Right cardiac atrium (tissue), 5 donors: Measurements from ENCODE around the gene FKBP14. TPM values are rescaled to one million over a fixed set of nuclear protein-coding genes. Genes with fewer than 3 reads are reported as not detected.

ENCODE experiments used
- ATAC-seq, 2 donors: fragments of 200-7000 bp; cut with Tn5 transposase; one replicate each; pipeline versions ENCODE4 v1.8.0 to v1.9.1; 2020; ENCODE audit warnings: moderate library complexity in 2 of 2, mild to moderate bottlenecking in 1 of 2
- DNase-seq, 3 donors: peaks; one replicate each; pipeline ENCODE4 v3.0.0-alpha.2; 2020
- H3K27ac ChIP-seq: one replicate; pipeline ENCODE4 v1.5.1; 2013; ENCODE audit warnings: mild to moderate bottlenecking, low read length, control low read depth, moderate library complexity
- H3K27me3 ChIP-seq: one replicate; pipeline ENCODE4 v1.6.1; 2013; ENCODE audit not compliant: control insufficient read depth, insufficient read depth
- H3K4me1 ChIP-seq: one replicate; pipeline ENCODE4 v1.6.1; 2013; ENCODE audit warnings: low read length; ENCODE audit not compliant: control insufficient read depth, insufficient read depth
- H3K4me3 ChIP-seq: one replicate; pipeline ENCODE4 v1.5.1; 2013; ENCODE audit warnings: low read length, control low read depth
- H3K9me3 ChIP-seq: one replicate; pipeline ENCODE4 v1.6.1; 2013; ENCODE audit warnings: low read length; ENCODE audit not compliant: control insufficient read depth
- WGBS: extraction: QIAGEN DNeasy Blood & Tissue Kit; methylation state at CpG from one replicate; pipeline ENCODE4 v1.1.7; 2013; 5-methylcytosine and 5-hydroxymethylcytosine counted together
- intact Hi-C, 4 donors: fragments of 100-400 bp; cut with DNase I; formaldehyde crosslinking; loops; one replicate each; pipeline versions ENCODE4 v1.11.0 to v1.14.0; 2022 to 2023
- polyA plus RNA-seq: library from polyadenylated mRNA; stranded (reverse); fragments of 200-250 nt; gene quantifications from one replicate; pipeline ENCODE4 v1.2.3, GENCODE V29; 2013
- total RNA-seq, 4 donors: library from RNA; stranded (reverse); fragmentation: NEBNext Ultra II Directional; extraction: Animal tissue kit (Norgen Biotek cat#: 25700); gene quantifications; one replicate each; pipeline ENCODE4 v1.2.1, GENCODE V29; 2021
- donor health status: healthy with polysubstance abuse.
- donor health status: DM: no; HTN: yes; CAD: no.
- donor health status: DM: no; HTN: no; CAD: no.
- donor health status: DM: no; HTN: yes; CAD: no; lungs with severe emphysema.
- donor health status: DM: yes; HTN: yes; CAD: no.

The FKBP14 gene
- total and polyA plus RNA-seq, 5 donors = 3.8 to 23.6 (median 13.7) TPM

- H3K4me1 ChIP-seq = no peaks in the 10 kb centered on the region
- H3K27ac ChIP-seq = no peak overlapping the region
- ATAC-seq (no peak), DNase-seq (no peak)
- intact Hi-C loops = no loop called here
- no peaks in the 10 kb centered on the region for H3K9me3 ChIP-seq
- H3K27me3 ChIP-seq = no peaks in the 10 kb centered on the region
- H3K4me3 ChIP-seq = no peak overlapping the region
Measured at GRCh38 chr7:30018451-30018850, 8.1 kb downstream of the FKBP14 start.

- DNase-seq = no peak
- H3K4me3 ChIP-seq = no peak overlapping the region
- WGBS = 75% methylated on average over 3 of the region's 3 CpGs
- H3K27me3 ChIP-seq = no peaks in the 10 kb centered on the region
- no peak overlapping the region for H3K27ac ChIP-seq
- intact Hi-C loops = no loop called here
- no peak for ATAC-seq
- no peaks in the 10 kb centered on the region for H3K4me1 ChIP-seq
- no peaks in the 10 kb centered on the region for H3K9me3 ChIP-seq
Measured at GRCh38 chr7:30012757-30013156, 13.7 kb downstream of the FKBP14 start.

- WGBS = 87% methylated on average over 6 of the region's 6 CpGs
- H3K27ac ChIP-seq = no peak overlapping the region
Measured at GRCh38 chr7:30010021-30010420, 16.5 kb downstream of the FKBP14 start.

GRCh38 chr7:30005464-30005863, 21.0 kb downstream of the FKBP14 start:
- Histone ChIP-seq H3K4me3 (no peak overlapping the region), H3K27ac (no peak overlapping the region), H3K9me3 (no peaks in the 10 kb centered on the region), H3K27me3 (no peaks in the 10 kb centered on the region), H3K4me1 (no peaks in the 10 kb centered on the region)
- no peak for DNase-seq
- 52% methylated on average over 3 of the region's 3 CpGs for WGBS
- intact Hi-C loops = no loop called here
- ATAC-seq = no peak

More at GRCh38 chr7:30010021-30010420, 16.5 kb downstream of the FKBP14 start:
- Histone ChIP-seq H3K9me3 (no peaks in the 10 kb centered on the region), H3K4me3 (no peak overlapping the region), H3K4me1 (no peaks in the 10 kb centered on the region), H3K27me3 (no peaks in the 10 kb centered on the region)
- intact Hi-C loops = no loop called here
- no peak for ATAC-seq
- DNase-seq = no peak

GRCh38 chr7:30003098-30003497, 23.4 kb downstream of the FKBP14 start:
- DNase-seq (no peak), ATAC-seq (no peak)
- Histone ChIP-seq H3K9me3 (no peaks in the 10 kb centered on the region), H3K27ac (no peak overlapping the region), H3K4me3 (no peak overlapping the region), H3K27me3 (no peaks in the 10 kb centered on the region), H3K4me1 (no peaks in the 10 kb centered on the region)
- intact Hi-C loops = no loop called here
- 68% methylated on average over 6 of the region's 6 CpGs for WGBS

- no peaks in the 10 kb centered on the region for H3K27me3 ChIP-seq
- H3K27ac ChIP-seq = no peak overlapping the region
- ATAC-seq = no peak
- H3K9me3 ChIP-seq = no peaks in the 10 kb centered on the region
- DNase-seq = no peak
- no peaks in the 10 kb centered on the region for H3K4me1 ChIP-seq
- WGBS = 89% methylated on average over 2 of the region's 2 CpGs
- intact Hi-C loops = no loop called here
- no peak overlapping the region for H3K4me3 ChIP-seq
Measured at GRCh38 chr7:30001998-30002397, 24.5 kb downstream of the FKBP14 start.

- ATAC-seq (no peak), DNase-seq (no peak)
- intact Hi-C loops = no loop called here
- H3K4me3 ChIP-seq = no peak overlapping the region
- H3K9me3 ChIP-seq = no peaks in the 10 kb centered on the region
- no peaks in the 10 kb centered on the region for H3K4me1 ChIP-seq
- no peak overlapping the region for H3K27ac ChIP-seq
- H3K27me3 ChIP-seq = no peaks in the 10 kb centered on the region
Measured at GRCh38 chr7:29998489-29998888, 28.0 kb downstream of the FKBP14 start.

GRCh38 chr7:29996321-29996720, 30.2 kb downstream of the FKBP14 start:
- no peak overlapping the region for H3K27ac ChIP-seq
- no peak for DNase-seq
- ATAC-seq = no peak
- no peaks in the 10 kb centered on the region for H3K27me3 ChIP-seq
- no peaks in the 10 kb centered on the region for H3K4me1 ChIP-seq
- no peaks in the 10 kb centered on the region for H3K9me3 ChIP-seq
- H3K4me3 ChIP-seq = no peak overlapping the region
- intact Hi-C loops = no loop called here

GRCh38 chr7:29995652-29996051, 30.9 kb downstream of the FKBP14 start:
- Histone ChIP-seq H3K9me3 (no peaks in the 10 kb centered on the region), H3K4me1 (no peaks in the 10 kb centered on the region), H3K4me3 (no peak overlapping the region), H3K27me3 (no peaks in the 10 kb centered on the region), H3K27ac (no peak overlapping the region)
- ATAC-seq (no peak), DNase-seq (no peak)
- intact Hi-C loops = no loop called here

GRCh38 chr7:29993140-29993539, 33.4 kb downstream of the FKBP14 start:
- DNase-seq = no peak
- 93% methylated on average over 4 of the region's 4 CpGs for WGBS
- H3K27me3 ChIP-seq = no peaks in the 10 kb centered on the region
- H3K4me1 ChIP-seq = peaks cover 2% of the 10 kb centered on the region
- H3K4me3 ChIP-seq = no peak overlapping the region
- intact Hi-C loops = no loop called here
- H3K27ac ChIP-seq = no peak overlapping the region
- ATAC-seq = no peak
- no peaks in the 10 kb centered on the region for H3K9me3 ChIP-seq

GRCh38 chr7:29991937-29992336, 34.6 kb downstream of the FKBP14 start:
- ATAC-seq (no peak), DNase-seq (no peak)
- Histone ChIP-seq H3K9me3 (no peaks in the 10 kb centered on the region), H3K4me1 (peaks cover 2% of the 10 kb centered on the region), H3K4me3 (no peak overlapping the region), H3K27me3 (no peaks in the 10 kb centered on the region), H3K27ac (no peak overlapping the region)
- WGBS = 95% methylated on average over 5 of the region's 5 CpGs
- intact Hi-C loops = no loop called here

- no peak for ATAC-seq
- Histone ChIP-seq H3K27me3 (no peaks in the 10 kb centered on the region), H3K9me3 (no peaks in the 10 kb centered on the region), H3K27ac (no peak overlapping the region), H3K4me3 (no peak overlapping the region), H3K4me1 (peaks cover 2% of the 10 kb centered on the region)
- intact Hi-C loops = no loop called here
- 78% methylated on average over 4 of the region's 4 CpGs for WGBS
- no peak for DNase-seq
Measured at GRCh38 chr7:29990931-29991330, 35.6 kb downstream of the FKBP14 start.
